Measurements from ENCODE around the gene IKZF4.

DNA sequence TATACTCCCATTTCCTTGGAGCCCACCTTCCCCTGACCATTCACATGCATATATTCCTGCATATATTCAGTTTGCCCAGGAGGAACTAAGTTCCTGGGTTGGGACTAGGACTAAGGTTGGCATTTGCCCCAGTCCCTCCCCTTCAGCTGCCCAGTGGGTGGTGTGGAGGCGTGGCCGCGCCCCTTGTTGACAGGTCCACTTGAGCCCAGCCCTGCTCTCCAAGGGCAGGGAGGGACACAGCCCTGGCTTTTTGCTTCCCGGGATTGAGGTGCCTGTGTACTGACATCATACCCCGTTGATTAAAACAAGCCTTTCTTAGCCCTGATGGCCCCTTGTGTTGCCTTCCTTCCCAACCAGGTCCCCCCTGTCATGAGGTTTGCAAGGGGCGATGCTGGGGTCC, 66.4 kb downstream of the IKZF4 start:
- TF ChIP-seq, protein P1, sequence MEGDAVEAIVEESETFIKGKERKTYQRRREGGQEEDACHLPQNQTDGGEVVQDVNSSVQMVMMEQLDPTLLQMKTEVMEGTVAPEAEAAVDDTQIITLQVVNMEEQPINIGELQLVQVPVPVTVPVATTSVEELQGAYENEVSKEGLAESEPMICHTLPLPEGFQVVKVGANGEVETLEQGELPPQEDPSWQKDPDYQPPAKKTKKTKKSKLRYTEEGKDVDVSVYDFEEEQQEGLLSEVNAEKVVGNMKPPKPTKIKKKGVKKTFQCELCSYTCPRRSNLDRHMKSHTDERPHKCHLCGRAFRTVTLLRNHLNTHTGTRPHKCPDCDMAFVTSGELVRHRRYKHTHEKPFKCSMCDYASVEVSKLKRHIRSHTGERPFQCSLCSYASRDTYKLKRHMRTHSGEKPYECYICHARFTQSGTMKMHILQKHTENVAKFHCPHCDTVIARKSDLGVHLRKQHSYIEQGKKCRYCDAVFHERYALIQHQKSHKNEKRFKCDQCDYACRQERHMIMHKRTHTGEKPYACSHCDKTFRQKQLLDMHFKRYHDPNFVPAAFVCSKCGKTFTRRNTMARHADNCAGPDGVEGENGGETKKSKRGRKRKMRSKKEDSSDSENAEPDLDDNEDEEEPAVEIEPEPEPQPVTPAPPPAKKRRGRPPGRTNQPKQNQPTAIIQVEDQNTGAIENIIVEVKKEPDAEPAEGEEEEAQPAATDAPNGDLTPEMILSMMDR (IDR thresholded peaks at IDR 0.05): no peak
- no peak for TF ChIP-seq EZH2 (IDR thresholded peaks at IDR 0.05; ENCODE audit: borderline replicate concordance, insufficient read depth, low read depth, low read length, poor library complexity, severe bottlenecking)
